ENCODE results near the gene KREMEN2.

DNA sequence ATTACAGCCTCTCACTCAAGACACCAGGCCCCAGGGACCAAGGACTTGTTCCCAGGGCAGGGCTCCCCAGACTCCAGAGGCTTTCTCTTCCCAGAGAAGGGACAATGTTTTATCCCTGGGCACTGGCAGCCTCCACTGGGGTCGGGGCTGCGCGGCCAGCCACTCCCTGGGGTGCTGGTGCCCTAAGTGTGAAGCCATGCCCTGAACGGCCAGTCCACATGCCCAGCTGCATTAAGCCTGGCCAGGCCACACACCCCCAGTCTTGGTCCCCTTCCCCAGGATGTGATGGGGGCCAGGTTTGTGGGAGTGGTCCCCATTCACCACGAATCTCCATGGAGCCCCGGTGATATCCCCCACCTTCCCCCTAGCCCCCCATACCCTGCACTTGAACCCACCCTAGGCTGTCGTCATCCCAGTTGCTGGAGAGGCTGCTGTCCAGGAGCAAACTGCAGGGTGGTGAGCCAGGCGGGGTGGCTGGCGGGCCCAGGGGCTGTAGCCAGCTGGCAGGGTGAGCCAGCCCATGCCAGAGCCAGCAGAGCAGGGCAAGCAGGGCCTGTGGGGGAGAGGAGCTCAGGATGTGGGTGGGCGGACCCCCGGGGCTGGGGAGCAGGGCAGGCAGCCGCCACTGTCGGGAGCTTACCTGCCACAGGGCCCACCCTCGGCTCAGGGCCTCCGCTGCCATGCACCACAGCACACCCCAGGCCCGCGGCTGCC lies 9.7 kb downstream of the KREMEN2 start:
- no peak for TF ChIP-seq EP300 (IDR thresholded peaks at IDR 0.05; ENCODE audit: borderline replicate concordance)
- no peak for TF ChIP-seq EGR1 (IDR thresholded peaks at IDR 0.05)
